ENCODE data around the gene CHGA. TPM values are rescaled to one million over a fixed set of nuclear protein-coding genes. Genes with fewer than 3 reads are reported as not detected.

The CHGA gene
- total and polyA plus RNA-seq, 2 of the 8 experiments (the other 6 are each of a cell fraction or from before 2014, with no cell fraction given) = 17.5 to 28.2 TPM

DNA sequence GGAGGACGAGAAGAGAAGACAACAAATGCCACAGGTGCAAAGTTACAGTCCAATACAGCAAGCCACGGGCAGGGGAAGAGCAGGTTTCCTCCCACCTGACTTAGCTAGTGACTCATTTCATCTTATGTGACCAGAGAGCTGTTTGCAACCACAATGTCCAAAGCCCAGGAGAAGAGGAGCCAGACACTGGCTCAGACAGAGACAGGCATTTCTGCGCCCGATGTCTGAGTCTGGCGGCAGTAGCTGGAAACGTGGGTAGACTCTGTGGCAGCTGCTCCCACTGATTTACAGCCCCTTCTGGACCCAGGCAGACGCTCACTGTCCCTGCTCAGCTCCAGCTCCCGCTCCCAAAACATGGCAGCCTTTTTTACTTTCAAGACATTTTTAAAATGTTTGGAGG lies 60.0 kb downstream of the CHGA start (continued):
- TF ChIP-seq, protein P1, sequence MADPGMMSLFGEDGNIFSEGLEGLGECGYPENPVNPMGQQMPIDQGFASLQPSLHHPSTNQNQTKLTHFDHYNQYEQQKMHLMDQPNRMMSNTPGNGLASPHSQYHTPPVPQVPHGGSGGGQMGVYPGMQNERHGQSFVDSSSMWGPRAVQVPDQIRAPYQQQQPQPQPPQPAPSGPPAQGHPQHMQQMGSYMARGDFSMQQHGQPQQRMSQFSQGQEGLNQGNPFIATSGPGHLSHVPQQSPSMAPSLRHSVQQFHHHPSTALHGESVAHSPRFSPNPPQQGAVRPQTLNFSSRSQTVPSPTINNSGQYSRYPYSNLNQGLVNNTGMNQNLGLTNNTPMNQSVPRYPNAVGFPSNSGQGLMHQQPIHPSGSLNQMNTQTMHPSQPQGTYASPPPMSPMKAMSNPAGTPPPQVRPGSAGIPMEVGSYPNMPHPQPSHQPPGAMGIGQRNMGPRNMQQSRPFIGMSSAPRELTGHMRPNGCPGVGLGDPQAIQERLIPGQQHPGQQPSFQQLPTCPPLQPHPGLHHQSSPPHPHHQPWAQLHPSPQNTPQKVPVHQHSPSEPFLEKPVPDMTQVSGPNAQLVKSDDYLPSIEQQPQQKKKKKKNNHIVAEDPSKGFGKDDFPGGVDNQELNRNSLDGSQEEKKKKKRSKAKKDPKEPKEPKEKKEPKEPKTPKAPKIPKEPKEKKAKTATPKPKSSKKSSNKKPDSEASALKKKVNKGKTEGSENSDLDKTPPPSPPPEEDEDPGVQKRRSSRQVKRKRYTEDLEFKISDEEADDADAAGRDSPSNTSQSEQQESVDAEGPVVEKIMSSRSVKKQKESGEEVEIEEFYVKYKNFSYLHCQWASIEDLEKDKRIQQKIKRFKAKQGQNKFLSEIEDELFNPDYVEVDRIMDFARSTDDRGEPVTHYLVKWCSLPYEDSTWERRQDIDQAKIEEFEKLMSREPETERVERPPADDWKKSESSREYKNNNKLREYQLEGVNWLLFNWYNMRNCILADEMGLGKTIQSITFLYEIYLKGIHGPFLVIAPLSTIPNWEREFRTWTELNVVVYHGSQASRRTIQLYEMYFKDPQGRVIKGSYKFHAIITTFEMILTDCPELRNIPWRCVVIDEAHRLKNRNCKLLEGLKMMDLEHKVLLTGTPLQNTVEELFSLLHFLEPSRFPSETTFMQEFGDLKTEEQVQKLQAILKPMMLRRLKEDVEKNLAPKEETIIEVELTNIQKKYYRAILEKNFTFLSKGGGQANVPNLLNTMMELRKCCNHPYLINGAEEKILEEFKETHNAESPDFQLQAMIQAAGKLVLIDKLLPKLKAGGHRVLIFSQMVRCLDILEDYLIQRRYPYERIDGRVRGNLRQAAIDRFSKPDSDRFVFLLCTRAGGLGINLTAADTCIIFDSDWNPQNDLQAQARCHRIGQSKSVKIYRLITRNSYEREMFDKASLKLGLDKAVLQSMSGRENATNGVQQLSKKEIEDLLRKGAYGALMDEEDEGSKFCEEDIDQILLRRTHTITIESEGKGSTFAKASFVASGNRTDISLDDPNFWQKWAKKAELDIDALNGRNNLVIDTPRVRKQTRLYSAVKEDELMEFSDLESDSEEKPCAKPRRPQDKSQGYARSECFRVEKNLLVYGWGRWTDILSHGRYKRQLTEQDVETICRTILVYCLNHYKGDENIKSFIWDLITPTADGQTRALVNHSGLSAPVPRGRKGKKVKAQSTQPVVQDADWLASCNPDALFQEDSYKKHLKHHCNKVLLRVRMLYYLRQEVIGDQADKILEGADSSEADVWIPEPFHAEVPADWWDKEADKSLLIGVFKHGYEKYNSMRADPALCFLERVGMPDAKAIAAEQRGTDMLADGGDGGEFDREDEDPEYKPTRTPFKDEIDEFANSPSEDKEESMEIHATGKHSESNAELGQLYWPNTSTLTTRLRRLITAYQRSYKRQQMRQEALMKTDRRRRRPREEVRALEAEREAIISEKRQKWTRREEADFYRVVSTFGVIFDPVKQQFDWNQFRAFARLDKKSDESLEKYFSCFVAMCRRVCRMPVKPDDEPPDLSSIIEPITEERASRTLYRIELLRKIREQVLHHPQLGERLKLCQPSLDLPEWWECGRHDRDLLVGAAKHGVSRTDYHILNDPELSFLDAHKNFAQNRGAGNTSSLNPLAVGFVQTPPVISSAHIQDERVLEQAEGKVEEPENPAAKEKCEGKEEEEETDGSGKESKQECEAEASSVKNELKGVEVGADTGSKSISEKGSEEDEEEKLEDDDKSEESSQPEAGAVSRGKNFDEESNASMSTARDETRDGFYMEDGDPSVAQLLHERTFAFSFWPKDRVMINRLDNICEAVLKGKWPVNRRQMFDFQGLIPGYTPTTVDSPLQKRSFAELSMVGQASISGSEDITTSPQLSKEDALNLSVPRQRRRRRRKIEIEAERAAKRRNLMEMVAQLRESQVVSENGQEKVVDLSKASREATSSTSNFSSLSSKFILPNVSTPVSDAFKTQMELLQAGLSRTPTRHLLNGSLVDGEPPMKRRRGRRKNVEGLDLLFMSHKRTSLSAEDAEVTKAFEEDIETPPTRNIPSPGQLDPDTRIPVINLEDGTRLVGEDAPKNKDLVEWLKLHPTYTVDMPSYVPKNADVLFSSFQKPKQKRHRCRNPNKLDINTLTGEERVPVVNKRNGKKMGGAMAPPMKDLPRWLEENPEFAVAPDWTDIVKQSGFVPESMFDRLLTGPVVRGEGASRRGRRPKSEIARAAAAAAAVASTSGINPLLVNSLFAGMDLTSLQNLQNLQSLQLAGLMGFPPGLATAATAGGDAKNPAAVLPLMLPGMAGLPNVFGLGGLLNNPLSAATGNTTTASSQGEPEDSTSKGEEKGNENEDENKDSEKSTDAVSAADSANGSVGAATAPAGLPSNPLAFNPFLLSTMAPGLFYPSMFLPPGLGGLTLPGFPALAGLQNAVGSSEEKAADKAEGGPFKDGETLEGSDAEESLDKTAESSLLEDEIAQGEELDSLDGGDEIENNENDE (IDR thresholded peaks at IDR 0.05; ENCODE audit: insufficient replicate concordance, low read length) = no peak
- no peak for TF ChIP-seq SUZ12 (IDR thresholded peaks at IDR 0.05; ENCODE audit: low read length)
- TF ChIP-seq NANOG (IDR thresholded peaks at IDR 0.05; ENCODE audit: insufficient read depth, low read depth, low read length, poor library complexity, severe bottlenecking) = no peak
- TF ChIP-seq POLR2AphosphoS5 (IDR thresholded peaks at IDR 0.05; ENCODE audit: low read depth, low read length) = no peak
- TF ChIP-seq SP4 (IDR thresholded peaks at IDR 0.05; ENCODE audit: low read length) = no peak
- TF ChIP-seq, protein P2, sequence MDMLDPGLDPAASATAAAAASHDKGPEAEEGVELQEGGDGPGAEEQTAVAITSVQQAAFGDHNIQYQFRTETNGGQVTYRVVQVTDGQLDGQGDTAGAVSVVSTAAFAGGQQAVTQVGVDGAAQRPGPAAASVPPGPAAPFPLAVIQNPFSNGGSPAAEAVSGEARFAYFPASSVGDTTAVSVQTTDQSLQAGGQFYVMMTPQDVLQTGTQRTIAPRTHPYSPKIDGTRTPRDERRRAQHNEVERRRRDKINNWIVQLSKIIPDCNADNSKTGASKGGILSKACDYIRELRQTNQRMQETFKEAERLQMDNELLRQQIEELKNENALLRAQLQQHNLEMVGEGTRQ (IDR thresholded peaks at IDR 0.05; ENCODE audit: low read length) = no peak
- TF ChIP-seq POU5F1 (IDR thresholded peaks at IDR 0.05; ENCODE audit: low read depth, low read length) = no peak
- no peak for TF ChIP-seq HDAC2 (IDR thresholded peaks at IDR 0.05; ENCODE audit: borderline replicate concordance in 1 of 2, low read depth in 2 of 2, low read length in 2 of 2)
- no peak for TF ChIP-seq SRF (IDR thresholded peaks at IDR 0.05; ENCODE audit: low read depth, low read length)
- no peak for TF ChIP-seq MAFK (IDR thresholded peaks at IDR 0.05; ENCODE audit: low read depth, low read length)

All from H1 (cell line).